ENCODE data around the gene OR1K1. TPM values are rescaled to one million over a fixed set of nuclear protein-coding genes. Genes with fewer than 3 reads are reported as not detected.

Gene OR1K1
- total and polyA plus RNA-seq, 2 donors (not counting 3 experiments of a cell fraction or from before 2014, with no cell fraction given) = not detected

DNA sequence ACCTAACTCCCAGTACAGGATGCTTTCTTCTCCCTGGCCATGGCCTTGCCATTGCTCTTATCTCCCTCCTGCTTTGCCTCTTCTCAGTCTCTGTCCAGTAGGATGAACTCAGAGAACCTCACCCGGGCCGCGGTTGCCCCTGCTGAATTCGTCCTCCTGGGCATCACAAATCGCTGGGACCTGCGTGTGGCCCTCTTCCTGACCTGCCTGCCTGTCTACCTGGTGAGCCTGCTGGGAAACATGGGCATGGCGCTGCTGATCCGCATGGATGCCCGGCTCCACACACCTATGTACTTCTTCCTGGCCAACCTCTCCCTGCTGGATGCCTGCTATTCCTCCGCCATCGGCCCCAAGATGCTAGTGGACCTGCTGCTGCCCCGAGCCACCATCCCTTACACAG lies 11.1 kb upstream of the OR1K1 start, which contains the start of gene OR5C1:
TSS of gene OR5C1 (plus strand) at position 103 of the 400 bp plus-strand sequence. CDS start at position 103, 0 bp downstream.
- no TSS peak for BruUV-seq (replicated peaks)
- no peak within 1 kb of the TSS for H3K4me2 ChIP-seq (ENCODE audit: insufficient read depth, low read length)
- H3K79me2 ChIP-seq (ENCODE audit: control insufficient read depth, insufficient read depth, low read length) = no peaks in the 10 kb centered on the region
- H3K9ac ChIP-seq (replicated peaks; ENCODE audit: extremely low read depth, insufficient read depth, low read length) = no peak within 1 kb of the TSS
- DNase-seq (ENCODE audit: low read depth, low spot score) (no peak), FAIRE-seq (no peak)
- no peaks in the 10 kb centered on the region for H3K9me1 ChIP-seq (replicated peaks; ENCODE audit: control insufficient read depth, extremely low read depth, insufficient read depth, low read length)
- H3K27ac ChIP-seq (ENCODE audit: insufficient read depth, low read depth, low read length) = no peak within 1 kb of the TSS
- dilution Hi-C loops (cut with MboI; ENCODE audit: extremely low pct_ligation_motif_present, low sequenced_read_pairs) (no loop called here), intact Hi-C loops (cut with micrococcal nuclease) (no loop called here)
- no peak within 1 kb of the TSS for H3K4me3 ChIP-seq (replicated peaks in 1 of 3; ENCODE audit: insufficient read depth in 1 of 3, low read depth in 1 of 3, low read length in 3 of 3)
- ChIA-PET CTCF (no interaction called here), POLR2A (no interaction called here)
- peaks cover 0 to 3% of the 10 kb centered on the region in 2 experiments for H3K27me3 ChIP-seq (ENCODE audit: control insufficient read depth in 2 of 2, insufficient read depth in 2 of 2, low read length in 2 of 2)
- no peaks in the 10 kb centered on the region for H3K4me1 ChIP-seq (ENCODE audit: control insufficient read depth, extremely low read depth, insufficient read depth, low read length)
- no peaks in the 10 kb centered on the region for H3K9me3 ChIP-seq (replicated peaks; ENCODE audit: control insufficient read depth, insufficient read depth, low read length)
- no peaks in the 10 kb centered on the region for H3K36me3 ChIP-seq (ENCODE audit: control insufficient read depth in 2 of 2, extremely low read depth in 1 of 2, insufficient read depth in 2 of 2, low read length in 2 of 2)
- no peaks in the 10 kb centered on the region for H4K20me1 ChIP-seq (replicated peaks; ENCODE audit: control insufficient read depth, extremely low read depth, insufficient read depth, low read length)
- TF ChIP-seq POLR2A (IDR thresholded peaks at IDR 0.05; ENCODE audit: low read depth, low read length) (no peak), MAX (IDR thresholded peaks at IDR 0.05; ENCODE audit: insufficient read depth, insufficient read length) (no peak), POLR2AphosphoS5 (IDR thresholded peaks at IDR 0.05; ENCODE audit: insufficient read depth, low read depth, low read length) (no peak), MYC (IDR thresholded peaks at IDR 0.05; ENCODE audit: low read depth, low read length) (no peak), EZH2 (IDR thresholded peaks at IDR 0.05; ENCODE audit: borderline replicate concordance, low read depth, low read length, severe bottlenecking) (no peak), FOS (IDR thresholded peaks at IDR 0.05; ENCODE audit: borderline replicate concordance, insufficient read depth, low read length) (no peak), JUN (IDR thresholded peaks at IDR 0.05; ENCODE audit: borderline replicate concordance, insufficient read depth, insufficient read length, low read depth) (no peak), GATA2 (IDR thresholded peaks at IDR 0.05; ENCODE audit: insufficient read depth, insufficient read length, low read depth, low read length) (no peak)
- TF ChIP-seq, protein P1, sequence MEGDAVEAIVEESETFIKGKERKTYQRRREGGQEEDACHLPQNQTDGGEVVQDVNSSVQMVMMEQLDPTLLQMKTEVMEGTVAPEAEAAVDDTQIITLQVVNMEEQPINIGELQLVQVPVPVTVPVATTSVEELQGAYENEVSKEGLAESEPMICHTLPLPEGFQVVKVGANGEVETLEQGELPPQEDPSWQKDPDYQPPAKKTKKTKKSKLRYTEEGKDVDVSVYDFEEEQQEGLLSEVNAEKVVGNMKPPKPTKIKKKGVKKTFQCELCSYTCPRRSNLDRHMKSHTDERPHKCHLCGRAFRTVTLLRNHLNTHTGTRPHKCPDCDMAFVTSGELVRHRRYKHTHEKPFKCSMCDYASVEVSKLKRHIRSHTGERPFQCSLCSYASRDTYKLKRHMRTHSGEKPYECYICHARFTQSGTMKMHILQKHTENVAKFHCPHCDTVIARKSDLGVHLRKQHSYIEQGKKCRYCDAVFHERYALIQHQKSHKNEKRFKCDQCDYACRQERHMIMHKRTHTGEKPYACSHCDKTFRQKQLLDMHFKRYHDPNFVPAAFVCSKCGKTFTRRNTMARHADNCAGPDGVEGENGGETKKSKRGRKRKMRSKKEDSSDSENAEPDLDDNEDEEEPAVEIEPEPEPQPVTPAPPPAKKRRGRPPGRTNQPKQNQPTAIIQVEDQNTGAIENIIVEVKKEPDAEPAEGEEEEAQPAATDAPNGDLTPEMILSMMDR (IDR thresholded peaks at IDR 0.05; ENCODE audit: extremely low read depth in 1 of 2, insufficient read depth in 1 of 2, low read depth in 1 of 2, low read length in 2 of 2) = no peak
- no peak within 1 kb of the TSS for H2AFZ ChIP-seq (ENCODE audit: low read depth, low read length)

Data from endothelial cell of umbilical vein (primary cell).